ENCODE results near the gene FCGBP. TPM values are rescaled to one million over a fixed set of nuclear protein-coding genes. Genes with fewer than 3 reads are reported as not detected.
A peak's percentile ranks its signal among the peaks of the same experiment; 100 is the strongest.

FCGBP gene
- total RNA-seq, 1 donor from 2014 or later = 2.4 TPM

DNA sequence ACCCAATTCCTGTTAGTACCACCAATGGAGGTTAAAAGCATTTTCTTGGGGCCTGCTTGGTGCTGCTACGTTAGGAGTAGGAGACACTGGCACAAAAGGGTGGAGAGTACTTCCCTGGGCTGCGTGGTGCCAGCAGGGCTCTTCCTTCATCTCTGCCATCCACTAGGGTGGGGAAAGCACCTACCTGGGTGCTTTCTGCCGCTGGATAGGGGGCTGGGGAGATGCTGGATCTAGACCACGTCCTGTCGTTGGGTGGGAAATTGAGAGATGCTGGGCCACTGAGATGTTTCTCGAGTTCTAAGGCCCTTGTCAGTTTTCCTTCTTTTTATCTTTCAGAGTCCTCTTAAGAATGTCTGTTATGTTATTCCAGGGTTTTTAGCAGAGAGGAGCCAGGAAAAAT is 6.7 kb upstream of the FCGBP start:
- H3K27me3 Mint-ChIP-seq (ENCODE audit: low read depth) = no peaks in the 10 kb centered on the region
- H3K4me1 Mint-ChIP-seq (ENCODE audit: low read depth) = peaks cover 63% of the 10 kb centered on the region
- H3K36me3 Mint-ChIP-seq (ENCODE audit: low read depth) = peaks cover 23% of the 10 kb centered on the region
- DNase-seq (ENCODE audit: low spot score) = no peak
- peak overlapping the region; percentile 64 for H3K4me3 Mint-ChIP-seq (ENCODE audit: low read depth)
- H3K27ac Mint-ChIP-seq = peak overlapping the region; percentile 82
- H3K9me3 Mint-ChIP-seq = peaks cover 26% of the 10 kb centered on the region
- intact Hi-C loops (cut with micrococcal nuclease) = loop anchor here (1.0 kb wide), 1 partner anchor 29 kb away; no protein-coding TSS in a partner anchor

DNA sequence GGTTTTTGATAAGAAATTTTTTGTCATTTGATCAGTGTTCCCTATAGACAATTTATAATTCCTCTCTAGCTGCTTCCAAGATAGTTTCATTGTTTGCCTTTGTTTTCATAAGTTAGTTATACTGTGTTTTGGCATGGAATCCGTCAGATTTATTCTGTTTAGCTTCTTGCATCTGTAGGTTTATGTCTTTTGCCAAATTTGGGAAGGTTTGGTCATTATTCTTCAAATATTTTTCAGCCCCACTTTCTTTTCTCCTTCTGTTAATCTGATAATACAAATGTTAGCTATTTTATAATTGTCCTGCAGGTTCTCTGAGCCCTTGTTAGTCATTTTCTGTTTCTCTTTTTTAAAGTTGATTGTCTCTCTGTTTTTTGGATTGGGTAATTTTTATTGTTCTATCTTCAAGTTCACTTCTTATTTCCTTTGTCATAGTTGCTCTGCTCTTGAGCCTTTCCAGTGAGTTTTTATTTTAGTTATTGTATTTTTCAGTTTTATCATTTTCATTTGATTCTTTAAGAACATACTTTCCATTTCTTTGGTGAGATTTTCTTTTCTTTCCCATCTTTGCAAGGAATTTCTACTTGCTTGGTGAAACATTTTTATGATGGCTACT is 5.9 kb upstream of the FCGBP start:
- Mint-ChIP-seq H3K4me1 (ENCODE audit: low read depth) (peaks cover 69% of the 10 kb centered on the region), H3K4me3 (ENCODE audit: low read depth) (no peak overlapping the region), H3K27ac (peak overlapping the region; percentile 82), H3K9me3 (peaks cover 26% of the 10 kb centered on the region), H3K27me3 (ENCODE audit: low read depth) (no peaks in the 10 kb centered on the region), H3K36me3 (ENCODE audit: low read depth) (peaks cover 23% of the 10 kb centered on the region)
- no peak for DNase-seq (ENCODE audit: low spot score)
- intact Hi-C loops (cut with micrococcal nuclease) = no loop called here

DNA sequence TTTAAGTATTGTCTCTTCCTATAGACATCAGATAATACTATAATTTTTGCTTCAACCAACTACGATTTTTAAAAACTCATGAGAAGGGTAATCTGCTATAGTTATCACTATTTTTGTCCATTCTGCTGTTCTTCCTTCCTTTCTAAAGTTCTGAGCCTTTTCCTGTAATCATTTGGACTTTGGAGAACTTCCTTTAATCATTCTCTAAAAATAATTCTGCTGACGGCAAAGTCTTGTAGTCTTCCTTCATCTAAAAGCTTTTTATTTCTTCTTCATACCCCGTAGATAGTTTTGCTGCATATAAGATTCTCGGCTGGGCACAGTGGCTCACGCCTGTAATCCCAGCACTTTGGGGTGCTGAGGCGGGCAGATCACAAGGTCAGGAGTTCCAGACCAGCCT is 5.1 kb upstream of the FCGBP start:
- no peak for DNase-seq (ENCODE audit: low spot score)
- intact Hi-C loops (cut with micrococcal nuclease) = no loop called here
- Mint-ChIP-seq H3K4me1 (ENCODE audit: low read depth) (peaks cover 70% of the 10 kb centered on the region), H3K4me3 (ENCODE audit: low read depth) (no peak overlapping the region), H3K27me3 (ENCODE audit: low read depth) (no peaks in the 10 kb centered on the region), H3K9me3 (peaks cover 26% of the 10 kb centered on the region), H3K36me3 (ENCODE audit: low read depth) (peaks cover 23% of the 10 kb centered on the region), H3K27ac (no peak overlapping the region)

DNA sequence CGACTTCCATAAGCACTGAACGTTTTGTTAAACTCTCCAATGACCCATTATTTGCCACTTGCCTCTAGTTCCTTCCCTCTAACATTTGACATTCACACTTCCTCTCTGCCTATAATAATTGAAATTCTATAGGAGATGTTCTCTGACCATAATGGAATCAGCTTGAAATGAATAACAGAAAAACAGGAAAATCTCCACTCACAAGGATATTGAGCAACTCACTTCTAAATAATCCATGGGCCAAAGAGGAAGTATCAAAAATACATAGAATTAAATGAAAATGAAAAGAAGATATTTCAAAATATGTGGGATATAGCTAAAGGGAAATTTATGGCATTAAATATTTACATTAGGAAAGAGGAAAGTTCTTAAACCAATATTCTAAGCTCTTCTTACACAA is 3.4 kb upstream of the FCGBP start:
- intact Hi-C loops (cut with micrococcal nuclease) = loop anchor here (1.0 kb wide), 1 partner anchor 34 kb away; the partner anchor contains the start of gene PSMC4
- Mint-ChIP-seq H3K27me3 (ENCODE audit: low read depth) (no peaks in the 10 kb centered on the region), H3K4me3 (ENCODE audit: low read depth) (no peak overlapping the region), H3K4me1 (ENCODE audit: low read depth) (peaks cover 62% of the 10 kb centered on the region), H3K9me3 (peaks cover 26% of the 10 kb centered on the region), H3K36me3 (ENCODE audit: low read depth) (peaks cover 19% of the 10 kb centered on the region), H3K27ac (no peak overlapping the region)
- DNase-seq (ENCODE audit: low spot score) = no peak

DNA sequence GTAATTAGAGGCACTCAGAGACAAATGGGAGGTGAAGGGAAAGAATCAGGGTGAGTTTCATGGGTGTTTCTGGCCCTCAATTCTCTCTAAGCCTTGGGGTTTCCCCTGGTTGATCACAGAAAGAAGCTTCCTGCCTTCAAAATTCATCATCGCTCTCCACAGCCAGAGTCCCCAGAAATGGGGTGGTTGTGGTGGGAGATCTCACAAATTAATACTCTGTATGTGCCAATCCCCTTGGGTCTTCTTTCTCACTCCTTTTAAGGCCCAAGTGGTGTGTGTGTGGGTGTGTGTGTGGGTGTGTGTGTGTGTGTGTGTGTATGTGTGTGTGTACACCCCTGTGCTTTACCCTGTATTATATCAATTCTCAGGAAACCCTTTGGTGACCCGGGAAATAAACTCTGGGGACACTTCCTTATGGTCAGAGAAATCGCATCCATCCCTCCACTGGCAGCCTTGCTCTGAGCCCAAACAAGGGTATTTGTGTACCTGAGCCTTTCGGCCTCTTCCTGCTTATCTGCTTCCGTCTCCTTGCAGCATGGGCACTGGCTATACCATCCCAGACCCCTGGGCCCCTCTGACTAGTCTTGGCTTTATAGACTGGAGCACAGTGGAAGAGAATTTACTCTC is 2.8 kb upstream of the FCGBP start:
- Mint-ChIP-seq H3K4me3 (ENCODE audit: low read depth) (no peak overlapping the region), H3K27ac (peak overlapping the region; percentile 63), H3K27me3 (ENCODE audit: low read depth) (no peaks in the 10 kb centered on the region), H3K36me3 (ENCODE audit: low read depth) (peaks cover 19% of the 10 kb centered on the region), H3K9me3 (peaks cover 26% of the 10 kb centered on the region), H3K4me1 (ENCODE audit: low read depth) (peaks cover 58% of the 10 kb centered on the region)
- intact Hi-C loops (cut with micrococcal nuclease) = loop anchor here (1.0 kb wide), 1 partner anchor 34 kb away; the partner anchor contains the start of gene PSMC4
- DNase-seq (ENCODE audit: low spot score) = peak; percentile 27

DNA sequence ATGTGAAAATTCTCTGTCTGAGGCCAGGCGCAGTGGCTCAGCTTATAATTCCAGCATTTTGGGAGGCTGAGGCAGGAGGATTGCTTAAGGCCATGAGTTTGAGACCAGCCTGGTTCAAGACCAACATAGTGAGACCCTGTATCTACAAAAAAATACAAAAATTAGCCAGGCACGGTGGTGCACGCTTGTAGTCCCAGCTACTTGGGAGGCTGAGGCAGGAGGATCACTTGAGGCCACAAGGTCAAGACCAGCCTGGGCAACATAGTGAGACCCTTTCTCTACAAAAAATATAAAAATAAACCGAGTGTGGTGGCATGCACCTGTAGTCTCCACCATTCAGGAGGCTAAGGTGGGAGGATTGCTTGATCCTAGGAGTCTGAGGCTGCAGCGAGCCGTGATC is 2.2 kb upstream of the FCGBP start:
- Mint-ChIP-seq H3K4me3 (ENCODE audit: low read depth) (no peak overlapping the region), H3K4me1 (ENCODE audit: low read depth) (peaks cover 54% of the 10 kb centered on the region), H3K27me3 (ENCODE audit: low read depth) (no peaks in the 10 kb centered on the region), H3K9me3 (peaks cover 26% of the 10 kb centered on the region), H3K36me3 (ENCODE audit: low read depth) (peaks cover 19% of the 10 kb centered on the region), H3K27ac (peak overlapping the region; percentile 63)
- DNase-seq (ENCODE audit: low spot score) = no peak
- intact Hi-C loops (cut with micrococcal nuclease) = loop anchor here (1.0 kb wide), 1 partner anchor 35 kb away; the partner anchor contains the start of gene PSMC4

DNA sequence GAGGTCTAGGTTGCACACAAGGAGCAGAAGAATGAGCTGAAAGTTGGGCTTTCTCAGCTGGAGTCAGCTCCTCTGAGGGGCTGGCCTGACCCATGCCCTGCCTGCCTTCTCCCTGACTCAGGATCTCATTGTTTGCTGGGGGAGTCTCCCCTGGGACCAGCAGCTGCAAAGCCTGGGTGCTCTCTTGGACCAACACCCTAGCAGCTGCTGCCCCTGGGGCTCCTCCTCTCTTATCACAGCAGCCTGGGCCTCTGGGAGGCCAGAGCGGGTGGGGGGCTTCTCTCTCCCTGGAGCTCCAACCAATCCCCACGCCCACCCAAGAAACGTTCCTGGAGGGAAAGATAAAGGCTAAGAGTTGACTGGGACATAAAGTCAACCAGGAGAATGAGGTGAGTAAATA is 1.6 kb upstream of the FCGBP start:
- intact Hi-C loops (cut with micrococcal nuclease) = no loop called here
- H3K4me3 Mint-ChIP-seq (ENCODE audit: low read depth) = no peak overlapping the region

DNA sequence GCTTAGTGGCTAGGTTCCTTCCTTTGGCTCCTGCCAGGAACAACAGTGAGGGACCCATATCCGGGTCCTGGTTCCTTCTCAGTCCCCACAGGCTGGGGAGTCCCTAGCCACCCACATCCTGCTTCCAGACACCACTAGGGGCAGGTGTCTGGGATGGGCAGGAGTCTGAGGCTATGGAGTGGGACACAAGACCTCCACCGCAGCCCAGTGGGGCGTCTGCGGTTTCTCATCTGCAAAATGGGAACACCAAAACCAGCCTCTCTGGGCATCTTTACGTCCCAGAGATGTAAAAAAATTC is 879 bp upstream of the FCGBP start:
- Mint-ChIP-seq H3K4me1 (ENCODE audit: low read depth) (peaks cover 41% of the 10 kb centered on the region), H3K27ac (no peak overlapping the region), H3K27me3 (ENCODE audit: low read depth) (no peaks in the 10 kb centered on the region), H3K36me3 (ENCODE audit: low read depth) (peaks cover 11% of the 10 kb centered on the region), H3K4me3 (ENCODE audit: low read depth) (no peak overlapping the region), H3K9me3 (peaks cover 17% of the 10 kb centered on the region)
- no peak for DNase-seq (ENCODE audit: low spot score)
- intact Hi-C loops (cut with micrococcal nuclease) = no loop called here

More for the DNA sequence above, 1.6 kb upstream of the FCGBP start:
- Mint-ChIP-seq H3K27me3 (ENCODE audit: low read depth) (no peaks in the 10 kb centered on the region), H3K27ac (peak overlapping the region; percentile 62), H3K36me3 (ENCODE audit: low read depth) (peaks cover 16% of the 10 kb centered on the region), H3K9me3 (peaks cover 24% of the 10 kb centered on the region), H3K4me1 (ENCODE audit: low read depth) (peaks cover 48% of the 10 kb centered on the region)
- no peak for DNase-seq (ENCODE audit: low spot score)

DNA sequence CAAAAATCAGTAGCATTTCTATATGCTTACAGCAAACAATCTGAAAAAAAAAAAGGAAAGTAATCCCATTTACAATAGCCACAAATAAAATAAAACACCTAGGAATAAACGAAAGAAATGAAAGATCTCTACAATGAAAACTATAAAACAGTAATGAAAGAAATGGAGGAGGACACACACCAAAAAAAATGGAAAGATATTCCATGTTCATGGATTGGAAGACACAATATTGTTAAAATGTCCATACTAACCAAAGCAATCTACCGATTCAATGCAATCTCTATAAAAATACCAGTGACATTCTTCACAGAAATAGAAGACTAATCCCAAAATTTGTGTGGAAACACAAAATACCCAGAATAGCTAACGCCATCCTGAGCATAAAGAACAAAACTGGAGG is 4.7 kb downstream of the FCGBP start:
- H3K27ac Mint-ChIP-seq = no peak overlapping the region
- H3K4me3 Mint-ChIP-seq (ENCODE audit: low read depth) = no peak overlapping the region
- H3K27me3 Mint-ChIP-seq (ENCODE audit: low read depth) = no peaks in the 10 kb centered on the region
- intact Hi-C loops (cut with micrococcal nuclease) = no loop called here
- H3K4me1 Mint-ChIP-seq (ENCODE audit: low read depth) = peaks cover 13% of the 10 kb centered on the region
- H3K9me3 Mint-ChIP-seq = peaks cover 3% of the 10 kb centered on the region
- no peak for DNase-seq (ENCODE audit: low spot score)
- H3K36me3 Mint-ChIP-seq (ENCODE audit: low read depth) = no peaks in the 10 kb centered on the region

DNA sequence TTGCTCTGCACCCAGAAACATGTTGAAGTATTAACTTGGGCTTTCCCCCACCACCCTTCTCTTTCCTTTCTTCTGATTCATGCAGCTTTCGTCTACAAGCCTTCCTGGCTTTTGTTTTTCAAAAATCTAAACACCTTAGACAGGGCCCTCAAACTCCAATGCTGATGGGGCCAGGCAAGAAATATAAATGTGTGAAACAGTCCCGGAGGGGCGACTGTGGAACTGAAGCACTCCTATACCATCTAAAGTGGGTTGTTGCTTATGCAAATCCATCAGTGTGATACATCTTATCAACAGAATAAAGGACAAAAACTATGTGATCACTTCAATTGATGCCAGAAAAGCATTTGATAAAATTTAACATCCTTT is 6.1 kb downstream of the FCGBP start:
- intact Hi-C loops (cut with micrococcal nuclease) = no loop called here
- Mint-ChIP-seq H3K36me3 (ENCODE audit: low read depth) (no peaks in the 10 kb centered on the region), H3K27ac (no peak overlapping the region), H3K4me1 (ENCODE audit: low read depth) (peaks cover 7% of the 10 kb centered on the region), H3K4me3 (ENCODE audit: low read depth) (no peak overlapping the region), H3K9me3 (peaks cover 3% of the 10 kb centered on the region), H3K27me3 (ENCODE audit: low read depth) (no peaks in the 10 kb centered on the region)
- DNase-seq (ENCODE audit: low spot score) = no peak

DNA sequence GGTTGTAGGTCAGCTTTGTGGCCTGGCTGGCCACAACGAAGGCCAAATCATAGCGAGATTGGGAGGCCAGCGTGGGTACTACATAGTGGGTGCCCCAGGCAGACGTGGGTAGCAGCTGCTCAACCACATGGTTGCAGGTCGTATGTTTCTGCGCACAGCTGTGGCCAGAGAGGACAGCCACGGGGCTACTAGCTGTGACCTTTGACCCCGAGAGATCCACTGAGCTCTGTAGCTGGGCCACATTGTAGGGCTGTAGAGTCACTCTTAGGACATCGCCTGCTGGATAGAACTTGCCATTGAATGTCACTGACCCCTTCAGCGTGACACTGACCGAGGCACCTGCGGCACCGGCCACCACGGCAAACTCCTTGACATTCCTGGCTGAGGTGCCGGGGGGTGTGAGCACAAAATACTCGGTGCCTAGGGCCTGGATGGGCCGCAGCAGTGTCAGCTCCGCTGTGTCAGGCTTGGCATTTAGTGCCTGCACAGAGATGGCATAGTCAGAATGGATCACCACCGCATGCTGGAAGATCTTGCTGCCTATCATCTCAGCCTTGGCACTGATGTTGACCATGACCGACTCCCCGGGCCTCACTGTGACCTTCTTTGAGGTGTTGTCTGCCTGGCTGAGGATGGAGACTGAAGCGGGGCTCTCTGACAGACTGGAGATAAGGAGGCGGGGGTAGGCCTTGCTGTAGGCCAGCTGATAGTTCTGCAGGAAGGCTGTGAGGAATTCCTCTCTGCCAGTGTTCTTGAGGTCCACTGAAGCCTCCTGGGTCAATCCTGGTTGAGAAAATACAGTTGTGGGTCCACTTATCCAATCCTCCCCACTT is 6.7 kb downstream of the FCGBP start:
- H3K27ac Mint-ChIP-seq = no peak overlapping the region

DNA sequence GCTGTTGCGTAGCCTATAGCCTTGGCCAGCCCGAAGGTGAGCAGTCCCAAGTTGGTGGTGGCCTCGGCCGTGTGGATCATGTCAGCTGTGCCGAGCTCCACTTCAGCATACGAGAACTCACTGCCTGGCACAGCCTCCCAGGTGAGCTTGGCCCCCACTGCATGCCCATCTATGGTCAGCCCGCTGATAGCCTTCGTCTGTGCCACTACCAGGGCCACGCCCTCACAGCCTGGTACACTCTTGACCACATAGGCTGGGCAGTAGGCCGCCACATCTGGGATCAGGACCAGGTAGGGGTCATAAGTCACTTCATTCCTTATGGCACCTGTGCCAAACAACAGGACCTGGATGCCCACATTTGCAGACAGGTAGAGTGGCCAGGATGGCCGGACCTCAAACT is 7.4 kb downstream of the FCGBP start:
- intact Hi-C loops (cut with micrococcal nuclease) = no loop called here
- DNase-seq (ENCODE audit: low spot score) = no peak
- H3K27ac Mint-ChIP-seq = no peak overlapping the region
- H3K4me1 Mint-ChIP-seq (ENCODE audit: low read depth) = peaks cover 7% of the 10 kb centered on the region
- H3K36me3 Mint-ChIP-seq (ENCODE audit: low read depth) = no peaks in the 10 kb centered on the region
- H3K9me3 Mint-ChIP-seq = peaks cover 3% of the 10 kb centered on the region
- no peaks in the 10 kb centered on the region for H3K27me3 Mint-ChIP-seq (ENCODE audit: low read depth)
- H3K4me3 Mint-ChIP-seq (ENCODE audit: low read depth) = no peak overlapping the region

More for the DNA sequence above, 6.7 kb downstream of the FCGBP start:
- peaks cover 7% of the 10 kb centered on the region for H3K4me1 Mint-ChIP-seq (ENCODE audit: low read depth)
- no peaks in the 10 kb centered on the region for H3K27me3 Mint-ChIP-seq (ENCODE audit: low read depth)
- H3K36me3 Mint-ChIP-seq (ENCODE audit: low read depth) = no peaks in the 10 kb centered on the region
- H3K4me3 Mint-ChIP-seq (ENCODE audit: low read depth) = no peak overlapping the region
- no peak for DNase-seq (ENCODE audit: low spot score)
- peaks cover 3% of the 10 kb centered on the region for H3K9me3 Mint-ChIP-seq
- intact Hi-C loops (cut with micrococcal nuclease) = no loop called here

DNA sequence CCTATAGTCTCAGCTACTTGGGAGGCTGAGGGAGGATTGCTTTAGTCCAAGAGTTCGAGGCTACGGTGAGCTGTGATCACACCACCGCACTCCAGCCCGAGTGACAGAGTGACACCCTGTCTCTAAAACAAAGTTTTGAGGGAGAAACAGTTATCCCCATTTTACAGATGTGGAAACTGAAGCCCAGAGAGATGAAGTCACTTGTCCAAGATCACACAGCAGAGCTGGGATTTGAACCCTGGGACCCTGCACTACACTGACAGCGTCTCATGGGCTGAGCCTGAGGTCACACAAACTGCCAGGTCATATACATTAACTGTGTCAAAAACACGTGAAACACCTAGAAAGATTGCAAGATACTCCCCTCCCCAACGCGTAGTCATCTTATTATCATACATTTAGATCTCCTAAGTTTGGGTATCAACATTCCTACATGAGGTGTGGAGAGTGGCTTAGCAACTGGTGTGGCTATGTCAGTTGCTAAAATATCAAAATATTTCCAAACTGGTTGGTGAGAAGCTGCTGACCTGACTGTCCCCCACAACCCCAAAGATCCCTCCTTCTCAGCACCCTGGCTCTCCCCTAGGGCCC is 8.2 kb downstream of the FCGBP start:
- intact Hi-C loops (cut with micrococcal nuclease) = no loop called here
- DNase-seq (ENCODE audit: low spot score) = no peak
- Mint-ChIP-seq H3K27me3 (ENCODE audit: low read depth) (no peaks in the 10 kb centered on the region), H3K36me3 (ENCODE audit: low read depth) (no peaks in the 10 kb centered on the region), H3K9me3 (peaks cover 3% of the 10 kb centered on the region), H3K27ac (no peak overlapping the region), H3K4me1 (ENCODE audit: low read depth) (peaks cover 6% of the 10 kb centered on the region), H3K4me3 (ENCODE audit: low read depth) (no peak overlapping the region)

Measured in activated T-helper 2 cell treated with anti-CD3 and anti-CD28 coated beads, Interferon-gamma antibody, Interleukin-2, Interleukin-4, amounts not matched to agents 10 μg/mL and 5 μg/mL and 100 μg/mL, durations not matched to agents 14 hours and 24 hours and 36 hours (primary cell).